Epithelial cell of esophagus (primary cell): Measurements from ENCODE around the gene TFDP1.

Experiments
- DNase-seq: peaks from one replicate; pipeline ENCODE4 v3.0.0; 2010; ENCODE audit warnings: low read depth
- H3K4me3 ChIP-seq: 2 replicates; pipeline ENCODE4 v1.5.1; 2011; ENCODE audit warnings: mild to moderate bottlenecking, low read length, control low read depth
- CTCF ChIP-seq: IDR thresholded peaks from 2 replicates; pipeline ENCODE4 v1.5.1; 2011; ENCODE audit warnings: low read depth, mild to moderate bottlenecking, low read length, control low read depth, inconsistent platforms; ENCODE audit not compliant: insufficient read depth; ENCODE audit errors: missing control alignments

Gene TFDP1

GRCh38 chr13:113650731-113651148 is 66.2 kb downstream of the TFDP1 start:
- no peak for TF ChIP-seq CTCF
- H3K4me3 ChIP-seq: no peak overlapping the region
- DNase-seq: no peak

DNA sequence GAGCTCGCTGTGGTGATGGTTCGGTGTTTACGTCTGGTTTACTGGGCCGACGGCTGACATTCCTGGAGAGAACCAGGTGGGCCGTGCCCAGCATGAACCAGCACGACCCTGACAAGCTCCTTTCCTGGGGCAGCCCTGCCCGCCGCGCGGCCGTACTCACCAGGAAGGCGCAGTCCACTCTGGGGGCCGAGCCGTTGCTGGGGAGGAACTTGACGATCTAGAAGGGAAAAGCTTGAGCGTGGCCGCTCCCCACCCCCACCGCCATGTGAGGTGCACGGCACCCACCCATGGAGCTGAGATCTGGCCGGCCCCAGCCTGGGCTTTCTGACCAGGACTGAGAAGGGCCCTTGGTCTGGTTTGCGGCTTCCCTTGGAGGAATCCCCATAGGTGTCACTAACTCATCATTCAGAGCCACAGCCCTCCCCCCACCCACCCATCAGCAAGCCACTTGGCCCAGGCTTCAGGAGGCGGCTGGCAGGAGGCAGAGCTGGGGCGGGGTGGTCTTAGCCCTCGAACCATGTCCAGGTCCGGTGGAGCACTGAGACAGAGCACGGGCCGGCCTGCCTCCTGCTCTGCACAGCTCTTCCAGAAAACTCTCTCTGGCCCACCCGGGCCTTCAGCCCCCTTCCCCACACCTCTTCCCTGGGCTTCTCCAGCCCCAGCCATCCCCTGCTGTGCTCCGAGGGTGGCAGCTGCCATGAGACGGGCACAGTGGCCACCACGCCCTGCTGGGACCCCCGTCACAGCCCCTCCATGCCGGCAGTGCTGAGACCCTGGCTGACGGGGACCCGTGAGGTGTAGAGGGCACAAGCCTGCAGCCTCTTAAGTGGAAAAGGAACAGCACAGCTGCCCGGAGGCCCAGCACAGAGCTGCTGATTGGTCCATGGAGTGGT is 67.2 kb downstream of the TFDP1 start:
- no peak for TF ChIP-seq CTCF
- DNase-seq: no peak
- no peak overlapping the region for H3K4me3 ChIP-seq

DNA sequence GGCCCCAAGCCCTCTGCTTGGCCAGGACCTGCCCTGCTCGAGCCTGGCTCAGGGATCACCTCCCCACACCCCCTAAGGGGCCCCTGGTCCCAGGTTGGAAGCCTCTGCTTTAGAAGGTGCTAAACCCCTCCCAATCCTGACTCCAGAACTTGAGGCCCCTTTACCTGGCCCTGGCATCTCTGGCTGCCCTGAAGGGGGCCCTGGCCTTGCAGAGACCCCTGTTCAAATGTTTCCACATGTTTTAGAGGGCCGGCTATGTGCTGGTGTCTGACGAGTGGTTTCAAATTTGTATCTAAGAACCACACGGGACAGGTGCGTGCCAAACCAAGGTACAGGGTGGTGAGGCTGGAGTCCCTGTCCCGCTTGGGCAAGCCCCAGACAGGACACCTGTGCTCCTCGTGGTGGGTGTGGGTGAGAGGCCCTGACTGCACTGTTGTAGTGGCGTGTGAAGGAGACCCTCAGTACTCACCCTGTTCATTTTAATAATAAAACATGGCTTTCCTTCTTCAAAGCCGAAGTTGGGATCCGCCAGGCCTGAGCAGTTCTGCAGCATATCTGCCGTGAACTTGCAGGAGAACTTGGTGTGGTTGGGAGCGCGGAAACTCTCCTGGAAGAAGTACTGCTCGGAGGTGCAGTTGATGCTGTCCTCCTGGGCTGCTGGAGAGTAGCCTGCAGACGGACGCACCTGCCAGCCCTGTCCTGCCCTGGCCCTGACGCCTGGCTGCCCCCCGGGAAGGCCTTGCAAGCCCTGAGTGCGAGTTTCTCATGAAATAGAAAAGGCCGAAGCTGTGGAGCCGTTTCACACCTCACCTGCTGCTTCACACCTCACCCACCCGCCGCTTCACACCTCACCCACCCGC is 68.1 kb downstream of the TFDP1 start:
- DNase-seq: no peak
- TF ChIP-seq CTCF: no peak
- no peak overlapping the region for H3K4me3 ChIP-seq

DNA sequence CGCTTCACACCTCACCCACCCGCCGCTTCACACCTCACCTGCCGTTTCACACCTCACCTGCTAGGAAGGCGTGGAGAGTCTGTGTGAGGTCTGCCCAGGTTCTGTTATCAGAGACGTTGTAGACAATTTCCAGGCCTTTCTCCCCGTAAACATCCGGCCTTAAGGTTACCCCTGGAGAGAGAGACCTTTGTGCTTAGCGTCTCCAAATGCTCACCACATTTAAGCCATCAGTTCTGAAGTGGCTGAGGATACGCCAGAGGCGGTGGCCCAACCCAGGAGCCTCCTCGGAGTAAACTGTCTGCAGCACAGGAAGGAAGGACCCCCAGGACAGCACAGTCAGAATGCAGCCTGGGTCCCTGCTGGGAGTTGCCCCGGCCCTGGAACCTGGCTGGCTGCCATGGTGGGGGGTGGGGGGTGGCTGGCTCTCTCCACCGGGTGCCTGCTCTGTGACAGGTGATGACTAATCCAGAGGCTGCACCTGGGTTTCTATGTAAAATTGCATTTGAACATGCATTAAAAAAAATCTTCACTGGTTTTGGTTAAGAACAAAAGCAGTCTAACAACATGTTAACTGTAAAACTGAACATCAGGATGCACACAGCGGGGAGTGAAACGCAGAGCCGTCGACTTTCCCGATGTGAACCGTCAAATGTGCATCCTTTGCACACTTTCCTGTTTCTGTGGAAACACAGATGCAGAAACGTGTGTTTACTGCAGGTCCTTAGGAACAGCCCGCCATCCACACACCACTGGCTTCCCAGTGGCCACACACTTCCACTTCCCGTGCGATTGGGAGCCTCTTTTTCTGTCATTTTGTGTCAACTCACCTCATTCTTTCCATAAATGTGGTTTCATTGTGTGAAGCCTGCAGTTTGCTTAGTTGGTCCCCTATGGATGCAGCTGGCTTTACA is 69.0 kb downstream of the TFDP1 start:
- no peak for DNase-seq
- H3K4me3 ChIP-seq: no peak overlapping the region
- TF ChIP-seq CTCF: no peak

- no peak for DNase-seq
- no peak for TF ChIP-seq CTCF
- H3K4me3 ChIP-seq: no peak overlapping the region
Measured at GRCh38 chr13:113654175-113654560, 69.6 kb downstream of the TFDP1 start.

DNA sequence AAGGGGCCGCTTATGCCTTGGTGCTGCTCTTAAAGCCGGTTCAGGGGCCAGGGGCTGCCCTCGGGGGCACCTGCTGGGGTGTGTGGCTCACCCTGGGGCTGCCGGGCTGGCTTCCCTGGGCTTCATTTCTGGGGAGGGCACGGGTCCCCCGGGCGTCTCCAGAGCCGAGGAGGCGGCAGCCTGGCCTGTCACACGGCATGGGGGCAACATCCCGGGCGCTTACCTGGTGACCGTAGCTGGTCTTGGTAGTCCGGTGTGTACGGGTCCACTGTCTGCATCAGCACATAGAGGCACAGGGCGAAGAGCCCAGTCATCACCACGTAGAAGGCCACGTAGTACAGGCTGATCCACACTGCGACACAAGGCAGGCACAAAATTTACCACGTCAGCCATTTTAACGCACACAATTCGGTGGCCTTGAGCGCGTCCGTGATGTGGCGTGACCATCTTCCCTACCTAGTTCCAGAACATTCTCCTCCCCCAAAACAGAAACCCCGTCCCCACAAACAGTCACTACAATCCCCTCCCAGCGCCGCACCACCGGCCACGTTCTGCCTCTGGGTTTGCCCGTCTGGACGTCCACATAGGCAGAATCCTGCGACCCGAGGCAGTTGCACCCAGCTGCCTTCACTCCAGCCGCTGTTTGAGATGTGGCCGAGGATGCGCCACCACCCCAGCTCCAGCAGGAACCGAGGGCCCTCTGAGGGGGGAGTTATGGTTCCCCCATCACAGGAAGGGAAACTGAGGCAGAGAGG is 70.2 kb downstream of the TFDP1 start:
- TF ChIP-seq CTCF: no peak
- H3K4me3 ChIP-seq: no peak overlapping the region
- DNase-seq: no peak
